NT2/D1 (cell line): ENCODE results near the gene HPCAL1.

ENCODE experiments used
- YY1 ChIP-seq: IDR thresholded peaks from 2 replicates; pipeline ENCODE4 v1.6.1; 2011; ENCODE audit not compliant: insufficient read length, insufficient read depth
- ZNF274 ChIP-seq: IDR thresholded peaks from 2 replicates; pipeline ENCODE4 v1.6.1; 2011; ENCODE audit warnings: mild to moderate bottlenecking, low read depth, low read length

GRCh38 chr2:10392951-10393639, 90.4 kb downstream of the HPCAL1 start:
- TF ChIP-seq YY1 (no peak), ZNF274 (no peak)
